HG03457 (cell line): ENCODE results near the gene TIMM8B.
"Not testable (repeated sequence)": the region's sequence is repeated elsewhere in the genome, so short reads cannot be mapped to it uniquely, and the experiment has no call there.

Source experiments
- ATAC-seq: cut with Tn5 transposase; IDR thresholded peaks from one replicate; pipeline ENCODE4 v1.9.1; 2021; ENCODE audit warnings: moderate number of reproducible peaks; ENCODE audit not compliant: unreplicated experiment

Gene TIMM8B, protein sequence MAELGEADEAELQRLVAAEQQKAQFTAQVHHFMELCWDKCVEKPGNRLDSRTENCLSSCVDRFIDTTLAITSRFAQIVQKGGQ

DNA sequence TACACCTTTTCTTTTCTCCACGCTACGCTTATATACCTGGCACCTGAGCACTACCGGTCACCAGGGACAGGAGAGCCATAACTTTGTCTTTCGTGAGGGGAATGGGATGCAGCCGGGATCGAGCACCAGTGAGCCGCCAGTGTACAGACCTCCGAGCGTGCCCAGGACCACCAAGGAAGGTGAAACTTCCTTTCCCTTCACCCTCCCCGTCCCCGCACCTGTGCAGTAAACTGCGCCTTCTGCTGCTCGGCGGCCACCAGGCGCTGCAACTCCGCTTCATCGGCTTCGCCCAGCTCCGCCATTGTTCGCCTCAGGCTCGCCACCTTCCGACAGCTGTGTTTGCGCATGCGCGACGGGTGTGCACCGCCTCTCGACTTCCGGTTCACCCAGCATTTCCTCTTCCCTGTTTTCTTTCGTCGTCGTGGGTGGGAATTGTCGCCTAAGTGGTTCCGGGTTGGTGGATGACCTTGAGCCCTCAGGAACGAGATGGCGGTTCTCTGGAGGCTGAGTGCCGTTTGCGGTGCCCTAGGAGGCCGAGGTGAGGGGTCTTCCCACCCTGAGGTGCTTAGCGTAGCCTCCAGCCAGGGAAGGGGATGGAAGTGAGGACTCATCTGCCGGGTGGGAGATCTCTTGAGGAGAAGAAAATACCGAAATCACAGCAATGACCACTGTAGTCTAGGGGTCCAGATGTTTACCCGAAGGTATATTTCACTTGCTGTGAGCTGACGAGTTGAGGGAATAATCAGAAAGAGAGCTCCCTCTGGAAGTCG, at the start of gene TIMM8B, which contains the start of gene SDHD:
TSS of gene TIMM8B (minus strand) at position 335 of the 770 bp plus-strand sequence. CDS start at position 302, 33 bp downstream.
TSS of gene SDHD (plus strand) at position 452 of the 770 bp plus-strand sequence. CDS start at position 487, 35 bp downstream.
- ATAC-seq = peak; percentile 71

- ATAC-seq = no peak
These were observed 47.9 kb upstream of the TIMM8B start for GRCh38 chr11:112134473-112134872.

- no peak for ATAC-seq
These were observed 46.2 kb upstream of the TIMM8B start for GRCh38 chr11:112132737-112133136.

GRCh38 chr11:112129656-112130055, 43.1 kb upstream of the TIMM8B start:
- no peak for ATAC-seq

- ATAC-seq = no peak
These were observed 42.0 kb upstream of the TIMM8B start for GRCh38 chr11:112128483-112129121.

GRCh38 chr11:112127056-112127455, 40.5 kb upstream of the TIMM8B start:
- no peak for ATAC-seq

DNA sequence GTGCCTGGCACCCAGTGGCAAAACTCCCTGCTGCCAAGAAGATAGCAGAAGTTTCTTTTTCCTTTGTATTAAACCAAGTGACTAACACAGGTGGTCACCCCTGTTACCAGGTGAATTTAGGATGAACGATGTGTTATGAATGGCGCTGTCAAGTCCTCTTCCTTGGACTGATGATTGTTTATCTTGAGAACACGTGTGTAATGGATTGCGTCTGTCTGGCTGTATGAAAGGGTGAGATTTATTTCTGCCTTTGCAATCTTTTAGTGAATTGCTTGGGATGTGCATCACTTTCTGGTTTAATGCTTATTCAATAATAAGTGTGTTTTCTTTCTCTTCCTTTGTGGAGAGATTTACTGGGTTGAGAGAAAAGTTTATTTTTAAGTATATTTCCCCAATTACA, 36.6 kb upstream of the TIMM8B start:
- ATAC-seq = no peak

DNA sequence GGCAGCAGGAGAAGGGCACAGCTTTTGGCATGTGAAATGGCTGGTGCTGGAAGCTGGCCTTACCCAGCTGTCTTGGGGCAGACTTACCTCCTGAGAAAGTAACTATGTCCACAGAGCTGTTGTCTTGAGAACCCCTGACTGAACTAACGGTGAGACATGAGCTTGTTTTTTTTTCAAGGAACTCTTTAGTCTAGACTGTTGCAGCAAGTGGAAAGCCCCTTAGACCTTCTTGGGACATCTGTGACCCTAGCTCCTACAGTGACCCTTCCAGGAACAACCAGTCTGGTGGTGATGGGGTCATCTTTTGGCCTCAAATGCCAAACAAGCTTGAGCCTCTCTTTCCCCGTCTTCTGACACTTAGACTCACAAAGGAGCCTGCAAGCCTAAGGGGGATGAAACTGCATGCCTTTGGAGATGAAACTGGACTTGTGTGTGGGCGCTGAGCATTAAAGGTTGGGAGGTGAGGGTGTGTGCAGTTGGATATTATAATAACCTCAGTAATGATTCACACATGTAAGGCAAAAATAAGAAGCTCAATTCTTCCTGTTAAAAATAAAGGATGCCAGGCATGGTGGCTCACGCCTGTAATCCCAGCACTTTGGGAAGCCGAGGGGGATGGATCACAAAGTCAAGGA, 35.5 kb upstream of the TIMM8B start:
- ATAC-seq = no peak

DNA sequence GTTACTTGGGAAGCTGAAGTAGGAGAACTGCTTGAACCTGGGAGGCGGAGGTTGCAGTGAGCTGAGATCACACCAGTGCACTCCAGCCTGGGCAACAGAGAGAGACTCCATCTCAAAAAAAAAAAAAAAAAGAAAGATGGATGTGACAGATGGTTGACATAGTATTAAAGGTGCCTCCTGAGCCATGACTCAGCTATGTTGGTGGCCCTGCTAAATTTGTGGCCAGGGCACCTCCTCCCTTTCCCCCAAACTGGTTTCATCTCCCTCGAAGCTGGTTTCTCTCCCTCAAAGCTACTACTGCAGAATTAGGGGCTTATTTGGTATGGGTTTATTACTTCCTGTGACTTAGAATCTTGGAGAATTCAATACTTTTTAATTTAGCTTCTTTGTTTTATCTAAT, 31.6 kb upstream of the TIMM8B start:
- ATAC-seq = no peak

GRCh38 chr11:112115386-112115785, 28.8 kb upstream of the TIMM8B start:
- no peak for ATAC-seq

DNA sequence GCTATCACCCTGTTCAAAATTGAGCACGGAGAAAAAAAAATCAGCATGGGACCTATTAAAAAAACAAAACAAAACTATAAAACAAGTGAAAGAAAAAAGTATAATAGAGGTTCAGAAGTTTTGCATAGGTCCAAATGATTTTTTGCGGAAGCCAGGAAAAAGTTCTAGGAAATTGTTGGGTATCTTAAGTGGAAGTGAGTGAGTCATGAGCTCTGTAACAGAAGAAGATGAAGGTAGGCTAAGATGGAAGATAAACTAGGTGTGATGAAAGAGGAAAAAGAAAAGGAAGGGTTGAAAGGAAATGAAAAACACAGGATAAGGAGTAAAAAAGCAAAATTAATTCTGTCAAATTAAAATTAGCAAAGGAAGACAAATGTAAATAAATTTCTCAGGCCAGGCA, 27.9 kb upstream of the TIMM8B start:
- no peak for ATAC-seq

- no peak for ATAC-seq
These were observed 27.2 kb upstream of the TIMM8B start for GRCh38 chr11:112113539-112114457.

GRCh38 chr11:112106070-112106469, 19.5 kb upstream of the TIMM8B start:
- no peak for ATAC-seq

DNA sequence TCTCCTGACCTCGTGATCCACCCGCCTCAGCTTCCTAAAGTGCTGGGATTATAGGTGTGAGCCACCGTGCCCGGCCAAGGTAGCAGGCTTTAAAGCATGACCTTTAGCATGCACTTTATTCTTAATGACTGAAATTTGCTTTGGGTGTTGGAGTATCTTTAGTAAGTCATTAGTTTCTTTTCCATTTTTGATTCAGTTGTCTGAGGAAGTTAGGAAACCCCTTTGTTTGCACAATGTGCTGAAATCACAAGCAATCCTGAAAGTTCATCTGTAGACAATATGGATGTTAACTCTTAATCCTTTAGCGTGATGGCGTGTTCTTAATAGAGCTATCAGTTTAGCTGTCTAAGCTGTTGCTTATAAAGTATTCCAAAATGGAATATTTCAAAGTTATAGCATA, 16.9 kb upstream of the TIMM8B start:
- ATAC-seq = no peak

DNA sequence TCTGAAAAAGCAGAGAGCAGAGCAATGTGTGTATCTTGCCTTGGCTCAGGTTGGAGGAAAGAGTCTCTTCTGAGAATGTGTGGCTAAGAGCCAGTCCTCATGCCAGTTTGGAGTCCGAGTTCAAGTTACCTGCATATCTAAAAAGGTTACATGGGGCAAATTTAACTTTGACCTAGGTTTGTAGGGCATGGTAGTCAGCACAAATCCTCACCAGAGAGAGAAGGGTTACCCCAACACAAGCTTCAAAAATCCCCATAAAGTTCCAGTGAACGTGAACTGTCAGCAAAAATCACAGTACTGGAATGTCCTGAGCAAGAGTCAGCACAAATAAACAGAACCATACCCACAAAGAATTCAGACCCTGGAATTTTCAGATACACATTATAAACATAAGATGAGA, 13.9 kb upstream of the TIMM8B start:
- no peak for ATAC-seq

GRCh38 chr11:112097734-112098528, 11.4 kb upstream of the TIMM8B start:
- no peak for ATAC-seq

DNA sequence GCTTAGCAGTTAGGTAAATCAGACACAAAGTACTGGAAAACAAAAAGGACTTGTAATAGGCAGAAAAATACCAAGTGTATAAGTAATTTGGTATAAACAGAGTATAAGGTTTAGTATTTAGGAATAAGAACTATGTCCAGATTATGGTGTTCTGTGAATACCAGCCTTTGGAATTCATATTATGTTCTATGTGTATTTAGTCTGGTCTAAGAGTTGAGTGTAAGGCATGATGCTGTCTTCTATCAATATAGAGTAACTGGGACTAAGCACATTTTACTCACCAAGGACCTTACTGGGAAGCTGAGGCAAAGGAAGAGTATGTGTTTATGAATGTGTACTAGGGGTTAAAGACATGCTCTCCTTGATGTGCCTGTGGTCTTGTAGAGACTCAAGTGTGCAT, 9.6 kb upstream of the TIMM8B start:
- ATAC-seq = no peak

GRCh38 chr11:112095302-112095701, 8.7 kb upstream of the TIMM8B start:
- not testable (repeated sequence) for ATAC-seq

DNA sequence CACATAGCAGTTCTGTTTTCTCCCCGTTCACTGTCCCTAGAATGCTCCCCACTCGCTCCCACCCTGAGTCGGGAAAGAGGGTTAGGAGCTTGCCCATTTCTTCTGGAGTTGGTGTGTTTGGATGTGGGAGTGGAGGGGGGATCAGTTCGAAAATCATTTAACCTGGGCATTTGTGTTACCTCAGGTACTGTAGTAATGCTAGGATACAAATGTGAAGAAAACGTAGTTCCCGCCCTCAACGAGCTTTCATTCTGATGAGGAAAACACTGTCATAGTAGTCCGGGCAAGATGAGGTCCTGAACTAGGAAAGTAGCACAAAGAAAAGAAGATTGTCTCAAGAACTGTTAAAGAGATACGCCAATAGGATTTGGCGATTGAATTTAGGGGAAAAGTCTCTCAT, 656 bp upstream of the TIMM8B start:
- no peak for ATAC-seq
